OCI-LY7 (cell line): Measurements from ENCODE around the gene ZSCAN31. TPM values are rescaled to one million over a fixed set of nuclear protein-coding genes. Genes with fewer than 3 reads are reported as not detected.
A peak's percentile ranks its signal among the peaks of the same experiment; 100 is the strongest.

Experiments used
- BruUV-seq: library from RNA; stranded (reverse); fragments of 400-500 nt; replicated peaks from 2 replicates; lab custom pipeline; 2021; lab: Mats Ljungman, UMichigan
- CTCF ChIA-PET: fragments of 300-600 bp; sonication (Branson Sonifier 250); formaldehyde crosslinking; loops from one replicate; lab custom pipeline; 2022; ENCODE audit warnings: antibody characterized with exemption; ENCODE audit not compliant: unreplicated experiment; lab: Charles Lee
- POLR2A ChIA-PET: fragments of 300-600 bp; sonication (Branson Sonifier 250); formaldehyde crosslinking; loops from one replicate; lab custom pipeline; 2022; ENCODE audit warnings: antibody characterized with exemption; lab: Charles Lee
- DNase-seq: peaks from one replicate; pipeline ENCODE4 v3.0.0-alpha.2; 2015; ENCODE audit warnings: low spot score
- H2AFZ ChIP-seq: fragments of 200-600 bp; sonication (generic), shearing (Covaris generic); 2 replicates; pipeline ENCODE4 v1.6.1; 2014; ENCODE audit warnings: mild to moderate bottlenecking, antibody characterized with exemption, low read length, moderate library complexity
- H3K27ac ChIP-seq: fragments of 200-600 bp; sonication (generic); 2 replicates; pipeline ENCODE4 v1.5.1; 2014; ENCODE audit warnings: mixed run types, low read depth, mild to moderate bottlenecking, moderate library complexity, low read length, inconsistent platforms; ENCODE audit not compliant: poor library complexity, severe bottlenecking
- H3K36me3 ChIP-seq: fragments of 200-600 bp; sonication (generic); 2 replicates; pipeline ENCODE4 v1.6.1; 2014; ENCODE audit warnings: mild to moderate bottlenecking, antibody characterized with exemption, low read length, moderate library complexity, mixed read lengths; ENCODE audit not compliant: insufficient read depth
- H3K4me1 ChIP-seq: fragments of 200-600 bp; sonication (generic); 2 replicates; pipeline ENCODE4 v1.5.1; 2014; ENCODE audit warnings: mild to moderate bottlenecking, low read length; ENCODE audit not compliant: insufficient read depth, poor library complexity, severe bottlenecking
- H3K4me2 ChIP-seq: fragments of 200-600 bp; sonication (generic); 2 replicates; pipeline ENCODE4 v1.6.1; 2014; ENCODE audit warnings: mild to moderate bottlenecking, low read length
- H3K4me3 ChIP-seq: fragments of 200-600 bp; sonication (generic); 2 replicates; pipeline ENCODE4 v1.5.1; 2014; ENCODE audit warnings: mild to moderate bottlenecking, low read depth, low read length; ENCODE audit not compliant: poor library complexity, severe bottlenecking
- H3K79me2 ChIP-seq: fragments of 200-600 bp; sonication (generic); 2 replicates; pipeline ENCODE4 v1.6.1; 2016; ENCODE audit warnings: low read depth, mild to moderate bottlenecking, low read length, moderate library complexity, mixed read lengths; ENCODE audit not compliant: insufficient read depth
- H3K9me2 ChIP-seq: fragments of 200-600 bp; sonication (generic); 2 replicates; pipeline ENCODE4 v1.6.1; 2016; ENCODE audit warnings: mild to moderate bottlenecking, low read length, mixed read lengths; ENCODE audit not compliant: insufficient read depth
- H3K9me3 ChIP-seq: fragments of 200-600 bp; sonication (generic); 2 replicates; pipeline ENCODE4 v1.6.1; 2014; ENCODE audit warnings: mild to moderate bottlenecking, mixed run types, low read length, mixed read lengths
- H4K20me1 ChIP-seq: fragments of 200-600 bp; sonication (generic); 2 replicates; pipeline ENCODE4 v1.6.1; 2014; ENCODE audit warnings: mild to moderate bottlenecking, antibody characterized with exemption, low read length, moderate library complexity, mixed read lengths; ENCODE audit not compliant: insufficient read depth
- CTCF ChIP-seq: fragments of 200-600 bp; sonication (generic); conservative IDR thresholded peaks from 2 replicates; pipeline ENCODE4 v1.5.1; 2014; ENCODE audit warnings: mild to moderate bottlenecking, antibody characterized with exemption, low read length, moderate library complexity, mixed read lengths
- EZH2phosphoT487 ChIP-seq: fragments of 200-600 bp; sonication (generic); IDR thresholded peaks from 2 replicates; pipeline ENCODE4 v1.6.1; 2018; ENCODE audit warnings: low read depth, borderline replicate concordance, mild to moderate bottlenecking, mixed run types, antibody characterized with exemption, low read length, moderate library complexity, mixed read lengths
- intact Hi-C: fragments of 100-400 bp; cut with micrococcal nuclease; formaldehyde crosslinking; loops from one replicate; pipeline ENCODE4 v1.10.0; 2022; ENCODE audit not compliant: unreplicated experiment
- total RNA-seq, 2 experiments: library from RNA; depleted of rRNA in 1 of 2; stranded (reverse); fragments of >200 nt in 1 of 2; shearing (Covaris generic) in 1 of 2; gene quantifications; 2 replicates each; pipeline ENCODE4 v1.2.3, GENCODE V29; 2014 to 2022

The ZSCAN31 gene
- total RNA-seq, 2 experiments from 2014 or later, result not detected

GRCh38 chr6:28377879-28378278 lies 41.9 kb upstream of the ZSCAN31 start:
- POLR2A ChIA-PET, result interaction anchor here (0.9 kb wide), 1 partner anchor 14 kb away, joined by 6 read pairs; no protein-coding TSS in a partner anchor
- Histone ChIP-seq H4K20me1 (no peaks in the 10 kb centered on the region), H3K4me2 (no peak overlapping the region)

GRCh38 chr6:28373925-28374324 lies 38.0 kb upstream of the ZSCAN31 start:
- Histone ChIP-seq H3K36me3 (peaks cover 43% of the 10 kb centered on the region), H3K9me3 (peaks cover 12% of the 10 kb centered on the region; the same call in 1 of the 2 replicates), H3K4me1 (peaks cover 7% of the 10 kb centered on the region), H3K79me2 (no peaks in the 10 kb centered on the region), H3K4me3 (no peak overlapping the region), H3K4me2 (no peak overlapping the region), H4K20me1 (no peaks in the 10 kb centered on the region), H3K27ac (no peak overlapping the region), H2AFZ (no peak overlapping the region), H3K9me2 (no peaks in the 10 kb centered on the region)
- DNase-seq, result no peak
- no peak for TF ChIP-seq EZH2phosphoT487
- TF ChIP-seq CTCF, result no peak
- BruUV-seq, result no TSS peak
- intact Hi-C loops, result no loop called here
- ChIA-PET POLR2A (no interaction called here), CTCF (no interaction called here)

More at GRCh38 chr6:28377879-28378278, 41.9 kb upstream of the ZSCAN31 start:
- intact Hi-C loops, result no loop called here
- no peaks in the 10 kb centered on the region for H3K9me2 ChIP-seq
- CTCF ChIA-PET, result no interaction called here
- peaks cover 83% of the 10 kb centered on the region for H3K36me3 ChIP-seq
- no peaks in the 10 kb centered on the region for H3K4me1 ChIP-seq
- H3K9me3 ChIP-seq, result peaks cover 14% of the 10 kb centered on the region; the same call in 1 of the 2 replicates
- BruUV-seq, result no TSS peak
- DNase-seq, result no peak
- H3K27ac ChIP-seq, result no peak overlapping the region
- TF ChIP-seq EZH2phosphoT487 (no peak), CTCF (no peak)
- H2AFZ ChIP-seq, result no peak overlapping the region
- H3K79me2 ChIP-seq, result no peaks in the 10 kb centered on the region
- H3K4me3 ChIP-seq, result no peak overlapping the region

- TF ChIP-seq EZH2phosphoT487 (no peak), CTCF (no peak)
- Histone ChIP-seq H3K4me1 (peaks cover 7% of the 10 kb centered on the region), H3K9me2 (no peaks in the 10 kb centered on the region), H3K4me2 (no peak overlapping the region; the same call in 1 of the 2 replicates), H2AFZ (no peak overlapping the region), H4K20me1 (no peaks in the 10 kb centered on the region), H3K27ac (no peak overlapping the region), H3K9me3 (no peaks in the 10 kb centered on the region), H3K36me3 (peaks cover 23% of the 10 kb centered on the region), H3K4me3 (no peak overlapping the region), H3K79me2 (no peaks in the 10 kb centered on the region)
- ChIA-PET CTCF (no interaction called here), POLR2A (interaction anchor here (0.6 to 1.4 kb wide), 6 partner anchors 13 to 1525 kb away, joined by 3 to 5 read pairs (median 3); no protein-coding TSS in a partner anchor)
- peak; percentile 19 for DNase-seq
- BruUV-seq, result no TSS peak
- intact Hi-C loops, result no loop called here
Observed at GRCh38 chr6:28371706-28372451, 35.9 kb upstream of the ZSCAN31 start.
